ENCODE measurements around the gene ZBTB40. TPM values are rescaled to one million over a fixed set of nuclear protein-coding genes. Genes with fewer than 3 reads are reported as not detected.

ZBTB40 gene
- total RNA-seq, 2 donors from 2014 or later = 20.2 to 24.8 TPM

DNA sequence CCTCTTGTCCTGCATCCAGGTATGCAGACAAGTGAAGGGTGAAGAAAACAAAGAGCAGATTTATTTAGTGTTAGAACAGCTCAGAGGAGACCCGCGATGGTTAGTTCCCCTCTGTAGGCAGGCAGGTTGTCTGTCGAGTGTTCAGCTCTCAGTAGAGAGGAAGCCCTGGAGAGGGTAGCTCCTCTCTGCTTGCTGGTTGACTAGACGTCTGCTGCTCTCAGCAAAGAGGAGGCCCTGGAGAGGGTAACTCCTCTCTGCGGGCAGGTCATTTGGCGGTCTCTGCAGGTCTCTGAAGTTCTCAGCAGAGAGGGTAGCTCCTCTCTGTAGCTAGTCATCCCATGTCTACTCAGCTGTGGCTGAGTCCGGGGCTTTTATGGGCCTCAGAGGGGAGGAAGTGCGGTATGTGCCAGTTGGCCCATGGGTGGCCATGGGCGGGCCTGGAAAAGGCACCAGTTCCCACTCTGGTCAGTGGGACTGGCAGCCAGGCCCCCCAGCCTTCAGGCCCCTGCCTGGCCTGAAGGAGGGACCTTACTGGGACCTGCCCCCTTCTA, 13.4 kb downstream of the ZBTB40 start:
- no peak for DNase-seq
- H3K4me1 Mint-ChIP-seq (ENCODE audit: low read depth) = peaks cover 16% of the 10 kb centered on the region
- H3K4me3 Mint-ChIP-seq = no peak overlapping the region
- H3K27me3 Mint-ChIP-seq (ENCODE audit: low read depth) = no peaks in the 10 kb centered on the region
- ATAC-seq (replicated peaks in 1 of 2) = no peak
- H3K36me3 Mint-ChIP-seq (ENCODE audit: insufficient read depth in 2 of 2) = no peaks in the 10 kb centered on the region
- H3K27ac Mint-ChIP-seq = no peak overlapping the region
- H3K9me3 Mint-ChIP-seq = no peaks in the 10 kb centered on the region

DNA sequence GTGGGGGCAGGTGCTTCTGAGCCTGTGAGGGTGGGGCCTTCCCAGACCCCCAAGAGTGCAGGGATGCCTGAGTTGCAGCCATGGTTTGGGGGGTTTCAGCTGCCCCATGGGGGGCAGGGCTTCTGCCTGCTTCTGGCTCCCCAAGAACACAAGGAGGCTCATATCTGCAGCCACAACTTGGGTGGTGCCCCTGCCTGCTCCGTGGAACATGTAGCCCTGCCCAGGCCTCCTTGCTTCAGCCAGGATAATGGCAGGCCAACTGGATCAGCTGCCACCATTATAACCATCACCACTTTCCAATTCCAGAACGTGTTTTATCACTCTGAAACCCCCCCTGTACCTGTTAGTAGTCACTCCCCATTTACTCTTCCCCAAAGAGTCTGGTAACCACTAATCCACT, 14.0 kb downstream of the ZBTB40 start:
- Mint-ChIP-seq H3K4me1 (ENCODE audit: low read depth) (peaks cover 19% of the 10 kb centered on the region), H3K27me3 (ENCODE audit: low read depth) (no peaks in the 10 kb centered on the region), H3K36me3 (ENCODE audit: insufficient read depth in 2 of 2) (no peaks in the 10 kb centered on the region), H3K9me3 (no peaks in the 10 kb centered on the region), H3K4me3 (no peak overlapping the region), H3K27ac (no peak overlapping the region)
- no peak for ATAC-seq (replicated peaks in 1 of 2)
- no peak for DNase-seq

DNA sequence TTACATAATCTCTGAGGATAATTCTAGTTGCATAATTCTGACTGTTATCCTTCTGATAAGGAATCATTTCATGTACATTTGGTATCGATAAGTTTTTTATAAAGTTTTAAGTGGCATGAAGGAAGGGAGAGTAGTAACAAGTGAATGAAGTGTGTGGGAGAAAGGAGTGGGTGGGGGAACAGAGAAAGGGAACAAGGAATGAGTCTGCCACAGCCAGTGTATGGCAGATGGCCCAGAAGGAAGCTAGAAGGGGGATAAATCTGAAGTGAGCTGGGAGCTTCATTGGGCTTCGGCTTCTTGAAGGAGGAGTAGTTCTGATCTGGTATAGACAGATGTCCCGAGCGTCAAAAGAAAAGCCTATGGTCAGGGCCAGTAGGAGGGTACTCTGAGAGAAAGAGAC, 18.6 kb downstream of the ZBTB40 start:
- no peak for ATAC-seq (replicated peaks in 1 of 2)
- no peaks in the 10 kb centered on the region for H3K27me3 Mint-ChIP-seq (ENCODE audit: low read depth)

GRCh38 chr1:22471078-22471477, 19.4 kb downstream of the ZBTB40 start:
- Mint-ChIP-seq H3K9me3 (no peaks in the 10 kb centered on the region), H3K4me1 (ENCODE audit: low read depth) (peaks cover 6% of the 10 kb centered on the region), H3K36me3 (ENCODE audit: insufficient read depth in 2 of 2) (no peaks in the 10 kb centered on the region), H3K27me3 (ENCODE audit: low read depth) (no peaks in the 10 kb centered on the region), H3K4me3 (no peak overlapping the region), H3K27ac (peak overlapping the region; percentile 3)
- no peak for ATAC-seq (replicated peaks in 1 of 2)
- DNase-seq = no peak

More for the DNA sequence above, 18.6 kb downstream of the ZBTB40 start:
- no peak overlapping the region for H3K27ac Mint-ChIP-seq
- no peaks in the 10 kb centered on the region for H3K9me3 Mint-ChIP-seq
- H3K4me3 Mint-ChIP-seq = no peak overlapping the region
- DNase-seq = no peak
- peaks cover 6% of the 10 kb centered on the region for H3K4me1 Mint-ChIP-seq (ENCODE audit: low read depth)
- no peaks in the 10 kb centered on the region for H3K36me3 Mint-ChIP-seq (ENCODE audit: insufficient read depth in 2 of 2)

DNA sequence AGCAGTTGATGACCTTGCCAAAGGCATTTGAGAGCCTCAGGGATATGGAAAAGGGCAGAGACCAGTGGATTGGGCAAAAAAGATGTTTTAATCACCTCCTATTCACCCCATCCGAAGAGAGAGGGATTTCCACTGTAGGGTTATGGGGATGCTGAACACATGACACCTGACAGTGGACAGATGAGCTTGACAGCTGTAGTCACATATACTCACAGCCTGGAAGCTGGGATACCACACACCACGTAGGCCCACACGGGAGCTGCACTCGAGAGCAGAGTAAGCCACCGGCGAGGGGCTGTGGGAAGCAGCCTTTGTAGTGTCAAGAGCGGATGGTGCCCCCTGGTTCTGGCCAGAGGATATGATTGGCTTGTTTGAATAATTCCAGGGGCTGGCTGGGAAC, 20.0 kb downstream of the ZBTB40 start:
- Mint-ChIP-seq H3K36me3 (ENCODE audit: insufficient read depth in 2 of 2) (no peaks in the 10 kb centered on the region), H3K27me3 (ENCODE audit: low read depth) (no peaks in the 10 kb centered on the region), H3K4me3 (no peak overlapping the region), H3K4me1 (ENCODE audit: low read depth) (peaks cover 6% of the 10 kb centered on the region), H3K9me3 (no peaks in the 10 kb centered on the region), H3K27ac (no peak overlapping the region)
- no peak for DNase-seq
- ATAC-seq (replicated peaks in 1 of 2) = no peak

DNA sequence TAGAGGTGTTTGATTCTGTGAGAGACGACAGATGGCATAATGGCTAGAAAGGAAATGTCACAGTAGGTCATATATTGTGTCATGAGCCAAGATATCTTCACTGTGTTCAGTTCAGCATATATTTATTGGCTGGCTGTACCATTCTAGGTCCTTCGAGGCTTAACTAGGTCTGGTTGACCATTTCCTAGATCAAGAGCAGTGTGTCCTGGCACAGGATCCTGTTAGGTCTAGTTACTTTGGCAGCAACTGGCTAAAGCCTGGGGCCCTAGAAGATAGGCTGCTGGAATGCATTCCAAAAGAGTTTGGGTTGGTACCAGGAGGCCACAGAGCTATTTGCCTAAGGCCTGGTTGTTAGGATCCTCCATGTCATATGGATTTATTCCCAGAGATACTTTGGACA, 20.9 kb downstream of the ZBTB40 start:
- H3K9me3 Mint-ChIP-seq = no peaks in the 10 kb centered on the region
- no peak for DNase-seq
- H3K27me3 Mint-ChIP-seq (ENCODE audit: low read depth) = no peaks in the 10 kb centered on the region
- peaks cover 6% of the 10 kb centered on the region for H3K4me1 Mint-ChIP-seq (ENCODE audit: low read depth)
- H3K36me3 Mint-ChIP-seq (ENCODE audit: insufficient read depth in 2 of 2) = no peaks in the 10 kb centered on the region
- H3K4me3 Mint-ChIP-seq = no peak overlapping the region
- no peak overlapping the region for H3K27ac Mint-ChIP-seq
- no peak for ATAC-seq (replicated peaks in 1 of 2)

- ATAC-seq (replicated peaks in 1 of 2) = no peak
- no peaks in the 10 kb centered on the region for H3K27me3 Mint-ChIP-seq (ENCODE audit: low read depth)
- no peak for DNase-seq
- peaks cover 6% of the 10 kb centered on the region for H3K4me1 Mint-ChIP-seq (ENCODE audit: low read depth)
- peaks cover 0 to 2% of the 10 kb centered on the region in 2 donors for H3K36me3 Mint-ChIP-seq (ENCODE audit: insufficient read depth in 2 of 2)
- H3K4me3 Mint-ChIP-seq = no peak overlapping the region
- H3K9me3 Mint-ChIP-seq = no peaks in the 10 kb centered on the region
- no peak overlapping the region for H3K27ac Mint-ChIP-seq
Measured at GRCh38 chr1:22473952-22474351, 22.3 kb downstream of the ZBTB40 start.

- H3K4me3 Mint-ChIP-seq = no peak overlapping the region
- peaks cover 0 to 10% of the 10 kb centered on the region in 2 donors for H3K36me3 Mint-ChIP-seq (ENCODE audit: insufficient read depth in 2 of 2)
- no peak for ATAC-seq (replicated peaks in 1 of 2)
- H3K9me3 Mint-ChIP-seq = no peaks in the 10 kb centered on the region
- H3K27ac Mint-ChIP-seq = no peak overlapping the region
- H3K27me3 Mint-ChIP-seq (ENCODE audit: low read depth) = no peaks in the 10 kb centered on the region
- no peaks in the 10 kb centered on the region for H3K4me1 Mint-ChIP-seq (ENCODE audit: low read depth)
- no peak for DNase-seq
Measured at GRCh38 chr1:22476566-22476965, 24.9 kb downstream of the ZBTB40 start.

DNA sequence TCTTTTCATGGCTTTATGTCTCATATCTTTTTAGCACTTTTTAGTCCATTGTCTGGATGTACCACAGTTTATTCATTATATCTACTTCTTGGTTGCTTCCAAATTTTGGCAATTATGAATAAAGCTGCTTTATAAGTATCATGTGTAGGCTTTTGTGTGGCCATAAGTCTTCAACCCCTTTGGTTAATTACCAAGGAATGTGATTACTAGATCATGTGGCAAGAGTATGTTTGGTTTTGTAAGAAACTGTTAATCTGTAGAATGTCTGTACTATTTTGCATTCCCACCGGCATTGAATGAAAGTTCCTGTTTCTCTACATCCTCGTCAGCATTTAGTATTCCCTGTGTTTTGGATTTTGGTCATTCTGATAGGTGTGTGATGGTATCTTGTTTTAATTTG, 31.5 kb downstream of the ZBTB40 start:
- DNase-seq = no peak
- Mint-ChIP-seq H3K9me3 (peaks cover 5 to 6% of the 10 kb centered on the region in 2 donors), H3K27me3 (ENCODE audit: low read depth) (no peaks in the 10 kb centered on the region), H3K4me3 (no peak overlapping the region), H3K36me3 (ENCODE audit: insufficient read depth in 2 of 2) (peaks cover 12% of the 10 kb centered on the region in 2 donors), H3K27ac (no peak overlapping the region), H3K4me1 (ENCODE audit: low read depth) (peaks cover 10% of the 10 kb centered on the region)
- ATAC-seq (replicated peaks in 1 of 2) = no peak

GRCh38 chr1:22484706-22485345, 33.2 kb downstream of the ZBTB40 start:
- DNase-seq (no peak), ATAC-seq (replicated peaks in 1 of 2) (no peak)
- Mint-ChIP-seq H3K27me3 (ENCODE audit: low read depth) (no peaks in the 10 kb centered on the region), H3K27ac (no peak overlapping the region), H3K9me3 (peaks cover 5 to 6% of the 10 kb centered on the region in 2 donors), H3K4me3 (no peak overlapping the region), H3K4me1 (ENCODE audit: low read depth) (peaks cover 10% of the 10 kb centered on the region), H3K36me3 (ENCODE audit: insufficient read depth in 2 of 2) (peaks cover 8 to 12% of the 10 kb centered on the region in 2 donors)

DNA sequence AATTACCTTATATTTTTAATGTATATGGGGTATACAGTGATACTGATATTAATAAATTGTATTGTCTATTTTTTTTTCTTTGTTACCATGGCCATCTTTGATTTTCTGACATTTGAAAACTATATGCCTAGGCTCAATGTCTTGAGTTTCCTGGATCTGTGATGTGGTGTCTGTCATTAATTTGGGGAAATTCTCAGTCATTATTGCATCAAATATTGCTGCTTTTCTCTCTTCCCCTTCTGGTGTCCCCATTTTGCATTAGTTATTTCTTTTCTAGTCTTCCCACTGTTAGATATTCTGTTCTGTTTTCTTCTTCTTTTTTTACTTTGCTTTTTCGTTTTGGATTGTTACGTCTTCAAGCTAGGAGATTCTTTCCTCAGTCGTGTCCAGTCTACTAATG, 33.8 kb downstream of the ZBTB40 start:
- DNase-seq (no peak), ATAC-seq (replicated peaks in 1 of 2) (no peak)
- Mint-ChIP-seq H3K27ac (no peak overlapping the region), H3K27me3 (ENCODE audit: low read depth) (no peaks in the 10 kb centered on the region), H3K36me3 (ENCODE audit: insufficient read depth in 2 of 2) (peaks cover 7 to 12% of the 10 kb centered on the region in 2 donors), H3K9me3 (peaks cover 5 to 6% of the 10 kb centered on the region in 2 donors), H3K4me3 (no peak overlapping the region), H3K4me1 (ENCODE audit: low read depth) (peaks cover 10% of the 10 kb centered on the region)

- Mint-ChIP-seq H3K27me3 (ENCODE audit: low read depth) (no peaks in the 10 kb centered on the region), H3K4me1 (ENCODE audit: low read depth) (peaks cover 10% of the 10 kb centered on the region), H3K27ac (no peak overlapping the region), H3K36me3 (ENCODE audit: insufficient read depth in 2 of 2) (peaks cover 5 to 12% of the 10 kb centered on the region in 2 donors), H3K9me3 (peaks cover 5 to 6% of the 10 kb centered on the region in 2 donors), H3K4me3 (no peak overlapping the region)
- DNase-seq = no peak
- ATAC-seq (replicated peaks in 1 of 2) = no peak
Measured at GRCh38 chr1:22487781-22488180, 36.1 kb downstream of the ZBTB40 start.

DNA sequence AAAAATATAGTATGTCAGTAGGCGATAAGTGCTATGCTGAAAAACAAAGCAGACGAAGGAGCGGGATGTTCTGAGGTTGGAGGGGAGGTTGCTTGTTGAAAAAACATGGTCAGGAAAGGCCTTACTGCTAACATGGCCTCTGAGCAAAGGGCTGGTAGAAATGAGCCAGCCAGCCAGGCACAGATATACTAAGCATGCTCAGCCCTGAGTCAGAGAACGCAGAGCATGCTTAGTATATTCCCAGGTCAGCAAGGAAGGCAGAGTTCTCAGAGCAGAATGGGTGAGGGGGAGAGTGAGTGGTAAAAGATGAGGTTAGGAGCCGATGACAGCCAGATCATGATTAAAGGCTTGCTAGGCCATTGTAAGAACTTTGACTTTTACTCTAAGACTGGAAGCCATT, 36.7 kb downstream of the ZBTB40 start:
- no peaks in the 10 kb centered on the region for H3K27me3 Mint-ChIP-seq (ENCODE audit: low read depth)
- peaks cover 5 to 9% of the 10 kb centered on the region in 2 donors for H3K36me3 Mint-ChIP-seq (ENCODE audit: insufficient read depth in 2 of 2)
- ATAC-seq (replicated peaks in 1 of 2) (no peak), DNase-seq (no peak)
- peaks cover 10% of the 10 kb centered on the region for H3K4me1 Mint-ChIP-seq (ENCODE audit: low read depth)
- no peak overlapping the region for H3K4me3 Mint-ChIP-seq
- H3K27ac Mint-ChIP-seq = no peak overlapping the region
- H3K9me3 Mint-ChIP-seq = peaks cover 5 to 6% of the 10 kb centered on the region in 2 donors

DNA sequence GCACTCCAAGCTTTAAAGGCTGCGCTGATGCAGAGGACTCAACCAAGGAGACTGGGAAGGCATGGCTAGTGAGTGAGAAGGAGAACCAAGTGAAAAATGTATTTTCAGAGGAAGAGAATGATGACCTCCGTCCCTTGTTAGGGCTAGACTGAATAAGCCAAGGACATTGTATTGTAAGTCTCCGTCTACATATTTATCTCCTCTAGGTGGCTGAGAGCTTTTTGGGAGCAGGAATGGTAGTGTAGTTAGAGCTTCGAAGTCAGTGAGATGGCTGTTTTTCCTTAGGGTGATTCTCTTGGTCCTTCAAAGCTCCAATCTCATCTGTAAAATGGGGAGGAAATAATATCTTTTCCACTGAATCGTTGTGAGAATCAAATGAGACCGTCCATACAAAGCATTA, 37.6 kb downstream of the ZBTB40 start:
- Mint-ChIP-seq H3K4me1 (ENCODE audit: low read depth) (peaks cover 10% of the 10 kb centered on the region), H3K27me3 (ENCODE audit: low read depth) (no peaks in the 10 kb centered on the region), H3K4me3 (no peak overlapping the region), H3K27ac (no peak overlapping the region), H3K36me3 (ENCODE audit: insufficient read depth in 2 of 2) (peaks cover 3 to 5% of the 10 kb centered on the region in 2 donors), H3K9me3 (peaks cover 4 to 5% of the 10 kb centered on the region in 2 donors)
- DNase-seq (no peak), ATAC-seq (replicated peaks in 1 of 2) (no peak)

Measured in activated T-cell treated with anti-CD3 and anti-CD28 coated beads, Interleukin-2, amount 50 U/mL, for 72 hours (primary cell).